ENCODE measurements around the gene KDM3B.
A peak's percentile ranks its signal among the peaks of the same experiment; 100 is the strongest.
"Not testable (repeated sequence)": the region's sequence is repeated elsewhere in the genome, so short reads cannot be mapped to it uniquely, and the experiment has no call there.

Gene KDM3B

GRCh38 chr5:138352071-138352721 lies at the start of gene KDM3B:
KDM3B (plus strand) TSS chr5:138352685; CDS start chr5:138352796, 111 bp downstream.
- DNase-seq (ENCODE audit: low spot score), result peak; percentile 97

GRCh38 chr5:138303372-138303771 lies 49.1 kb upstream of the KDM3B start:
- DNase-seq (ENCODE audit: low spot score), result no peak

- DNase-seq (ENCODE audit: low spot score), result peak; percentile 94
Observed at GRCh38 chr5:138305797-138306196, 46.7 kb upstream of the KDM3B start.

GRCh38 chr5:138315751-138316278 lies 36.7 kb upstream of the KDM3B start:
- no peak for DNase-seq (ENCODE audit: low spot score)

- no peak for DNase-seq (ENCODE audit: low spot score)
Observed at GRCh38 chr5:138316355-138316754, 36.1 kb upstream of the KDM3B start.

- not testable (repeated sequence) for DNase-seq (ENCODE audit: low spot score)
Observed at GRCh38 chr5:138318211-138318610, 34.3 kb upstream of the KDM3B start.

GRCh38 chr5:138330813-138331448 lies 21.6 kb upstream of the KDM3B start:
- no peak for DNase-seq (ENCODE audit: low spot score)

- DNase-seq (ENCODE audit: low spot score), result peak; percentile 99
Observed at GRCh38 chr5:138331449-138332368, 20.8 kb upstream of the KDM3B start, which contains the start of gene CDC25C. CDC25C (minus strand) TSS chr5:138331804; CDS start chr5:138331180, 624 bp downstream.

- peak; percentile 53 for DNase-seq (ENCODE audit: low spot score)
Observed at GRCh38 chr5:138334867-138335447, 17.5 kb upstream of the KDM3B start.

- DNase-seq (ENCODE audit: low spot score), result no peak
Observed at GRCh38 chr5:138336952-138337684, 15.4 kb upstream of the KDM3B start.

GRCh38 chr5:138337685-138338410 lies 14.6 kb upstream of the KDM3B start, which contains the start of gene FAM53C:
FAM53C (plus strand) TSS chr5:138338266; CDS start chr5:138341336, 3,070 bp downstream.
- peak; percentile 97 for DNase-seq (ENCODE audit: low spot score)

GRCh38 chr5:138338411-138339090 lies 13.9 kb upstream of the KDM3B start:
- no peak for DNase-seq (ENCODE audit: low spot score)

- no peak for DNase-seq (ENCODE audit: low spot score)
Observed at GRCh38 chr5:138339091-138339456, 13.4 kb upstream of the KDM3B start.

GRCh38 chr5:138339464-138339863 lies 13.0 kb upstream of the KDM3B start:
- DNase-seq (ENCODE audit: low spot score), result peak; percentile 37

GRCh38 chr5:138340008-138340407 lies 12.5 kb upstream of the KDM3B start:
- no peak for DNase-seq (ENCODE audit: low spot score)

- no peak for DNase-seq (ENCODE audit: low spot score)
Observed at GRCh38 chr5:138344887-138345622, 7.4 kb upstream of the KDM3B start.

- no peak for DNase-seq (ENCODE audit: low spot score)
Observed at GRCh38 chr5:138346889-138347288, 5.6 kb upstream of the KDM3B start.

GRCh38 chr5:138349852-138350562 lies 2.5 kb upstream of the KDM3B start:
- DNase-seq (ENCODE audit: low spot score), result no peak

GRCh38 chr5:138350563-138350890 lies 2.0 kb upstream of the KDM3B start:
- DNase-seq (ENCODE audit: low spot score), result no peak
